Tibial nerve (tissue), 3 donors: ENCODE results near the gene BNC2.

Experiments used
- EP300 ChIP-seq, 2 donors: sonication (generic); formaldehyde crosslinking; IDR thresholded peaks; one replicate each; pipeline ENCODE4 v1.6.1; 2017; ENCODE audit warnings: antibody characterized with exemption in 2 of 2, mild to moderate bottlenecking in 1 of 2
- POLR2A ChIP-seq, 2 donors: fragments of 450-650 bp; IDR thresholded peaks; one replicate each; pipeline ENCODE4 v1.6.1; 2017; ENCODE audit warnings: antibody characterized with exemption in 2 of 2, mild to moderate bottlenecking in 2 of 2, moderate library complexity in 2 of 2

DNA sequence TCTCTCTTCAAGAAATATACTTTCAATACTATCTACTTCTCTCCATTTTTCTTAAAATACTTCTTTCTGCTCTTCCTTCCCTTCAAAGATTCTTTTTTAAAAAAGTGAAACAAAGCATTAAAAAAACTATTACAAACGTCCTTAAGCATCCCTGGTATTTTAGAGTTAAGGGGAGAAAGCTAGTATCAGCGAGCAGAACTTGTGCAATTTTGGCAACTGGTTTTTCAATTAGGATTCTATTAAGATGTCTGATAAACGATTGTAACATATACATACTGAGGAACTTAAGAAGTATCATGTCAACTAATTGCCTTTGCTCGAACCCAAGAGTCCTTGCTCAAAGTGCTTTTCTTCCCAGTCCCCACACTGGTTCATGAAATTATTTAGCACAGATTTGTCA, 459.2 kb downstream of the BNC2 start:
- no peak for TF ChIP-seq EP300 (IDR thresholded peaks at IDR 0.05)
- no peak for TF ChIP-seq POLR2A (IDR thresholded peaks at IDR 0.05)
